CD14-positive monocyte (primary cell): ENCODE measurements around the gene CBLB. TPM values are rescaled to one million over a fixed set of nuclear protein-coding genes. Genes with fewer than 3 reads are reported as not detected.

Source experiments
- DNase-seq, 3 donors: peaks; one replicate each; pipeline ENCODE4 v3.0.0-alpha.2; 2011 to 2022
- H2AFZ ChIP-seq: 2 replicates; pipeline ENCODE4 v1.6.0; 2012; ENCODE audit warnings: mild to moderate bottlenecking, low read depth, low read length, inconsistent platforms; ENCODE audit not compliant: insufficient read depth, poor library complexity, severe bottlenecking
- H3K27ac ChIP-seq, 2 donors: 1 replicate in 1 of 2; 2 replicates in 1 of 2; pipeline ENCODE4 v1.5.1; 2012 to 2013; ENCODE audit warnings: low read length in 2 of 2, control low read depth in 1 of 2, inconsistent platforms in 1 of 2, low read depth in 1 of 2, mild to moderate bottlenecking in 1 of 2
- H3K27me3 ChIP-seq, 2 donors: one replicate each; pipeline versions ENCODE4 v1.6.0 to v1.6.1; 2011 to 2013; ENCODE audit warnings: low read length in 2 of 2; ENCODE audit not compliant: control insufficient read depth in 2 of 2, insufficient read depth in 2 of 2
- H3K36me3 ChIP-seq, 2 donors: replicated peaks in 1 of 2; 1 replicate in 1 of 2; 2 replicates in 1 of 2; pipeline versions ENCODE4 v1.5.1 to v1.6.1; 2012 to 2013; ENCODE audit warnings: low read length in 2 of 2, control low read depth in 1 of 2, inconsistent platforms in 1 of 2, mild to moderate bottlenecking in 1 of 2; ENCODE audit not compliant: insufficient read depth in 2 of 2, control insufficient read depth in 1 of 2
- H3K4me1 ChIP-seq, 2 donors: 1 replicate in 1 of 2; 2 replicates in 1 of 2; pipeline versions ENCODE4 v1.5.1 to v1.6.1; 2012 to 2013; ENCODE audit warnings: low read length in 2 of 2, control low read depth in 1 of 2, inconsistent platforms in 1 of 2, mild to moderate bottlenecking in 1 of 2, moderate library complexity in 1 of 2; ENCODE audit not compliant: insufficient read depth in 2 of 2, control insufficient read depth in 1 of 2
- H3K4me2 ChIP-seq: replicated peaks from 2 replicates; pipeline ENCODE3; 2012; ENCODE audit warnings: low read length, moderate library complexity, mild to moderate bottlenecking; ENCODE audit not compliant: poor library complexity, severe bottlenecking; ENCODE audit errors: extremely low read depth
- H3K4me3 ChIP-seq, 3 experiments: fragments of 200-600 bp in 1 of 3; sonication (generic) in 1 of 3; replicated peaks in 1 of 3; 1 replicate in 2 of 3; 2 replicates in 1 of 3; pipeline ENCODE4 v1.5.1; 2011 to 2013; ENCODE audit warnings: low read length in 3 of 3, mild to moderate bottlenecking in 3 of 3, control low read depth in 2 of 3, low read depth in 2 of 3, inconsistent platforms in 1 of 3, moderate library complexity in 1 of 3
- H3K79me2 ChIP-seq: 2 replicates; pipeline ENCODE4 v1.6.0; 2012; ENCODE audit warnings: mild to moderate bottlenecking, control low read depth, inconsistent platforms, low read length, moderate library complexity; ENCODE audit not compliant: insufficient read depth
- H3K9ac ChIP-seq: 2 replicates; pipeline ENCODE4 v1.6.0; 2017; ENCODE audit warnings: low read length, mild to moderate bottlenecking; ENCODE audit not compliant: insufficient read depth, poor library complexity, severe bottlenecking
- H3K9me3 ChIP-seq, 2 donors: replicated peaks in 1 of 2; 1 replicate in 1 of 2; 2 replicates in 1 of 2; pipeline versions ENCODE4 v1.5.1 to v1.6.1; 2012 to 2013; ENCODE audit warnings: low read length in 2 of 2, control low read depth in 1 of 2; ENCODE audit not compliant: control insufficient read depth in 1 of 2, insufficient read depth in 1 of 2
- H4K20me1 ChIP-seq: 2 replicates; pipeline ENCODE4 v1.6.0; 2012; ENCODE audit warnings: mild to moderate bottlenecking, low read length, control low read depth, moderate library complexity; ENCODE audit not compliant: insufficient read depth
- H3K27ac Mint-ChIP-seq, 7 donors: one replicate each; pipeline ENCODE4 v1.8.0; 2020; ENCODE audit warnings: mild to moderate bottlenecking in 7 of 7, mixed read lengths in 7 of 7, moderate library complexity in 6 of 7, inconsistent platforms in 2 of 7
- H3K27me3 Mint-ChIP-seq, 3 donors: one replicate each; pipeline ENCODE4 v1.8.0; 2021 to 2022; ENCODE audit warnings: low read depth in 3 of 3, mild to moderate bottlenecking in 3 of 3, mixed read lengths in 3 of 3, moderate library complexity in 3 of 3, inconsistent platforms in 1 of 3
- H3K36me3 Mint-ChIP-seq, 2 donors: one replicate each; pipeline ENCODE4 v1.8.0; 2020; ENCODE audit warnings: mixed read lengths in 2 of 2, inconsistent platforms in 1 of 2, mild to moderate bottlenecking in 1 of 2
- H3K4me1 Mint-ChIP-seq: one replicate; pipeline ENCODE4 v1.8.0; 2020; ENCODE audit warnings: mild to moderate bottlenecking, mixed read lengths
- H3K4me3 Mint-ChIP-seq, 2 donors: one replicate each; pipeline ENCODE4 v1.8.0; 2020; ENCODE audit warnings: mild to moderate bottlenecking in 2 of 2, mixed read lengths in 2 of 2, moderate library complexity in 1 of 2
- H3K9me3 Mint-ChIP-seq, 7 donors: one replicate each; pipeline ENCODE4 v1.8.0; 2020 to 2022; ENCODE audit warnings: mixed read lengths in 7 of 7, mild to moderate bottlenecking in 6 of 7, moderate library complexity in 6 of 7, inconsistent platforms in 2 of 7
- CTCF ChIP-seq: fragments of 200-600 bp; IDR thresholded peaks from one replicate; pipeline ENCODE4 v1.8.0; 2022; ENCODE audit warnings: antibody characterized with exemption, mild to moderate bottlenecking
- WGBS: methylation state at CpG from one replicate; pipeline ENCODE4 v1.1.5; 2013; ENCODE audit warnings: missing lambda C conversion rate; ENCODE audit not compliant: insufficient coverage; 5-methylcytosine and 5-hydroxymethylcytosine counted together
- intact Hi-C, 2 donors: fragments of 100-400 bp; cut with micrococcal nuclease; formaldehyde crosslinking; loops; one replicate each; pipeline versions ENCODE4 v1.15.0 to v1.15.1; 2023
- polyA plus RNA-seq, 3 donors: library from polyadenylated mRNA; depleted of rRNA in 1 of 3; unstranded in 2 of 3; stranded (reverse) in 1 of 3; fragments of 300-500 nt in 2 of 3; fragments of >200 nt in 1 of 3; fragmentation: Illumina TruSeq in 2 of 3; gene quantifications; 1 replicate in 2 of 3; 2 replicates in 1 of 3; pipeline ENCODE4 v1.2.3, GENCODE V29; 2012 to 2021

Gene CBLB
- polyA plus RNA-seq, 3 donors, result 1.6 to 8.1 (median 3.6) TPM

- no peaks in the 10 kb centered on the region for H3K79me2 ChIP-seq
Observed at GRCh38 chr3:105629718-105630117, 239.1 kb downstream of the CBLB start.

GRCh38 chr3:105626739-105627138 lies 242.1 kb downstream of the CBLB start:
- TF ChIP-seq CTCF, result no peak
- 100% methylated on average over 3 of the region's 5 CpGs for WGBS
- intact Hi-C loops, result no loop called here
- Histone ChIP-seq H3K79me2 (no peaks in the 10 kb centered on the region), H3K4me3 (no peak overlapping the region), H3K4me2 (no peak overlapping the region), H3K9me3 (peaks cover 0 to 4% of the 10 kb centered on the region in 2 donors), H4K20me1 (no peaks in the 10 kb centered on the region), H2AFZ (no peak overlapping the region), H3K27ac (no peak overlapping the region), H3K9ac (no peak overlapping the region), H3K36me3 (no peaks in the 10 kb centered on the region), H3K4me1 (no peaks in the 10 kb centered on the region), H3K27me3 (no peaks in the 10 kb centered on the region)
- DNase-seq, result no peak
- H3K4me3 Mint-ChIP-seq, result no peak overlapping the region
- H3K9me3 Mint-ChIP-seq, result peaks cover 0 to 11% (median 6%) of the 10 kb centered on the region in 7 donors
- H3K4me1 Mint-ChIP-seq, result peaks cover 3% of the 10 kb centered on the region
- no peaks in the 10 kb centered on the region for H3K36me3 Mint-ChIP-seq
- H3K27ac Mint-ChIP-seq, result no peak overlapping the region
- peaks cover 0 to 2% (median 0%) of the 10 kb centered on the region in 3 donors for H3K27me3 Mint-ChIP-seq

More at GRCh38 chr3:105629718-105630117, 239.1 kb downstream of the CBLB start:
- H3K36me3 ChIP-seq, result no peaks in the 10 kb centered on the region
- H3K4me2 ChIP-seq, result no peak overlapping the region
- no peak overlapping the region for H3K4me3 ChIP-seq
- no peak overlapping the region for H3K27ac ChIP-seq
- no peak for TF ChIP-seq CTCF
- H3K27ac Mint-ChIP-seq, result no peak overlapping the region
- no peak overlapping the region for H2AFZ ChIP-seq
- peaks cover 0 to 4% of the 10 kb centered on the region in 2 donors for H3K9me3 ChIP-seq
- H3K4me1 ChIP-seq, result no peaks in the 10 kb centered on the region
- H3K4me3 Mint-ChIP-seq, result no peak overlapping the region
- intact Hi-C loops, result no loop called here
- no peak overlapping the region for H3K9ac ChIP-seq
- H3K4me1 Mint-ChIP-seq, result no peaks in the 10 kb centered on the region
- no peaks in the 10 kb centered on the region for H3K27me3 ChIP-seq
- no peaks in the 10 kb centered on the region for H4K20me1 ChIP-seq
- no peaks in the 10 kb centered on the region for H3K36me3 Mint-ChIP-seq
- H3K27me3 Mint-ChIP-seq, result peaks cover 0 to 2% (median 0%) of the 10 kb centered on the region in 3 donors
- H3K9me3 Mint-ChIP-seq, result peaks cover 0 to 11% (median 6%) of the 10 kb centered on the region in 7 donors
- no peak for DNase-seq
